ENCODE results near the gene CABP1.
"Not testable (repeated sequence)": the region's sequence is repeated elsewhere in the genome, so short reads cannot be mapped to it uniquely, and the experiment has no call there.

CABP1 gene

DNA sequence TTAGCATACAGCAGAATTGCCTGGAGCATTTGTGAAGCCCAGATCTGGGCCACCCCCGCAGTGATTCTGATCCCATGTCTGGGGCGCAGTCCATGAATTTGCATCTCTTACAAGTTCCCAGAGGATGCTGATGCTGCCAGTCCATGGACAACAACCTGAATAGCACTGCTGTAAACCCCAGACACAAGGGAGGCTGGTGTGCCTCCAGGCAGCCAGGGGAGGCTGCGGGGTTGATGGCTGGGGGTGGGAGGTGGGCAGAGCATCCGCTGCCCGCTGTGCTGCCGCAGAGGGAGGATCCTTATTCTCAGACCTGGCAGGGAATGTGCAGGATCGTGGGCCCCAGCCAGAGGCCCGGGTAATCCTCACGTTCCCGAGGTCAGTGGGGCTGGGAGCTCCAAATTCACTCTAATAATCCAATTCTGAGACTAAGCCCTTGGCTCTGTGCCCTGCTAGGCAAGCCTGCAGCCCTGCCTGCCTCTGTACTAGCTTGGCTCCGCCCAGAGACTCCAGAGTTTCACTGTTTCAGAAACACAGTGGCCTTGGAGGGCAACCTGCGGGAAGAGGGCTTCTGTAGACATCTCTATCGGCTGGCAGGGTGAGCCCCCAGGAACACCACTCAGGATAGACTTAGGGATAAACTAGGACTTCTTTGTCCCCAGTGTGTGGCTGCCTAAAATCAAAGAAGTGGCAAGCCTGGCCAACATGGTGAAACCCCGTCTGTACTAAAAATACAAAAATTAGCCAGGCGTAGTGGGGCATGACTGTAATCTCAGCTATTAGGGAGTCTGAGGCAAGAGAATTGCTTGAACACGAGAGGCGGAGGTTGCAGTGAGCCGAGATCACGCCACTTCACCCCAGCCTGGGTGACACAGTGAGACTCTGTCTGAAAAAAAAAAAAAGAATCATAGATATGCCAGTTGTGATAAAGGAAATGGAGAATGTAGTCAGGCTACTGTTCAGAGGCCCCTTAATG lies 28.7 kb downstream of the CABP1 start:
- DNase-seq = no peak

DNA sequence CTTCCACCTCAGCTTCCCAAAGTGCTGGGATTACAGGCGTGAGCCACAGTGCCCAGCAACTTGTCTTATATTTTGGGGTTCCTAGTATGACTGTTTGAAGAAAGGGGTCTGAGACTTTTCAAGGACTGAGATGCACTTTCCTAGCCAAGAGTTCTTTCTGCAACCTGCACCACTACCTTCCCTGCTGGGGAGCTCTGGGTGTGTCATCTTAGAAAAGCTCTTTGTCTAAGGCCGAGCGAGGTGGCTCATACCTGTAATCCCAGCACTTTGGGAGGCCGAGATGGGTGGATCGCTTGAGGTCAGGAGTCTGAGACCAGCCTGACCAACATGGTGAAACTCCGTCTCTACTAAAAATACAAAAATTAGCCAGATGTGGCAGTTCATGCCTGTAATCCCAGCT lies 29.8 kb downstream of the CABP1 start:
- DNase-seq = not testable (repeated sequence)

DNA sequence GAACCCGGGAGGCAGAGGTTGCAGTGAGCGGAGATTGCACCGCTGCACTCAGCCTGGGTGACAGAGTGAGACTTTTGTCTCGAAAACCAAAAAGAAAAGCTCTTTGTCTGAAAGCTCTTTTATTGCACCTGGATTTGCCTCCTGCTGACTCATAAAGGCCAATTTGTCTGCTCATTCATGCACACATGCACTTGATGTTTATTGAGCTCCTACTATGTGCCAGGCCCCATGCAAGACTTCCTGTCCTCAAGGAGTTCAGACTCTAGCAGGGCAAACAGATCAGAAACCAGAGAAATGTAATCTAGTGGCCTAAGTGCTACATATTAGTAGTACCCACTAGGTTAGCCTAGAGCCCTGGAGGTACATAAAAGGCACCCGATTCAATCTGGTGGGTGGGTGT lies 30.2 kb downstream of the CABP1 start:
- no peak for DNase-seq

DNA sequence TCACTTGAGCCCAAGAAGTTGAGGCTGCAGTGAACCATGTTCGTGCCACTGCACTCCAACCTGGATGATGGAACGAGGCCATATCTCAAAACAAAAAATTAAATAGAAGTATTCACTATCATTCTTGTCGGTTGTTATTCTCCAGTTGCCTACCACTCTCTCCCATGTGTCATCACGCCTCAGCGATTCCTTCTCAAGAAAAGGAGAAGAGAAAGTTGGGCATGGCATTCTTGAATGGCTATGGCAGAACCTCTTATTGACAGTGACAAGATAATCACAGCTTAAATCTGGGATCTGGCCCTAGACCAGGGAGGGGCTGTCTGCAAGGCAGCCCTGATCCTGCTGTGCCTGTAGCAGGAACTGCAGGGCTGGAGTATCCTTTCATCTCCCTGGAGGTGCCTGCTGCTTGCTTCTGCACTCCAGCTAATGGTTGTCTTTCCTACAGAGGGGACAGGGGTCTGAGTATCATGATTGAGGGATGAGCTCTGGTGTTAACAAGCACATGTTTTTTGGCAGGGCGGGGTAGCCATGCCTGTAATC lies 33.7 kb downstream of the CABP1 start:
- DNase-seq = no peak

DNA sequence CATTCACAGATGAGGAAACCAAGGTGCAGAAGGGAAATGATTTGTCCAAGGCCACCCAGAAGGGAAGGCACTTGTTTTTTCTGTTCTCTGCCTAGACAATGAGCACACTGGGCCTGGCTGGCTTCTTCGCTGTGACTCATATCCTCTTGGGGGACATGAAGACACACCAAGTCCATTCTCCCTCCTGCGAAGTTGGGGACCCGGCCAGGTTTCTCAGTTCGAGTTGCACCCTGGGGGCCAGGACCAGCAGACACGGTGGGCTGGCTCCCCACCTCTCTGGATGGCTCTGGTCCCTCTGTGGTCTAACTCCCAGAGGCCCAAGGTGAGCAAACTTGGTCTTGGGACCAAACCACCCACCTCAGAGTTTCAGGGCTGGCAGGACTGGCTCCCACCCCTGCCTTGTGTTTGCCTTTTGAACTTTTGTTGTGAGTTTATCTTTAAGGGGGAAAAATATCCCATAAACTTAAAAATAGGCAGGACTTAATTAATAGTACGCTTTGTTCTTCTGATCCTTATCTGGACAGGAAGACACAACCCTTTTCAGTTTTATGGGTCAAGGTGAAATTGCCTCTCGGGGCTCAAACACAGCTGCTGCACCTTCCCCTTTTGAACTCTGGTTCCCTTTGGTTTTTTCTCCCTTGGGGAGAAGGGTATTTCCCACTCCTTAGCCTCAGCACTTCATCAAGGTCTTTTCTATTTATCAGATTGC lies 37.5 kb downstream of the CABP1 start:
- DNase-seq = no peak

DNA sequence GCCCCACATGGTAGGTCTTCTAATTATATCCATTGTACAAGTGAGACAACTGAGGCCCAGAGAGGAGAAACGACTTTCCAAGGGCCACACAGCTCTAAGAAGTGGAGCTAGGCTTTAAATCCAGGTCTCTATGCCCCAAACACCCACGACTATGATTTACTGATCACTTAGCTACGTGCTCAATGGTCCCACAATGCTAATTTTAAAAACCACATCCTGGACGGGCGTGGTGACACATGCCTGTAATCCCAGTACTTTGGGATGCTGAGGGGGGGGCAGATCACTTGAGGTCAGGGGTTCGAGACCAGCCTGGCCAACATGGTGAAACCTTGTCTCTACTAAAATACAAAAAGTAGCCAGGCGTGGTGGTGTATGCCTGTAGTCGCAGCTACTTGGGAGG lies 38.1 kb downstream of the CABP1 start:
- DNase-seq = no peak

DNA sequence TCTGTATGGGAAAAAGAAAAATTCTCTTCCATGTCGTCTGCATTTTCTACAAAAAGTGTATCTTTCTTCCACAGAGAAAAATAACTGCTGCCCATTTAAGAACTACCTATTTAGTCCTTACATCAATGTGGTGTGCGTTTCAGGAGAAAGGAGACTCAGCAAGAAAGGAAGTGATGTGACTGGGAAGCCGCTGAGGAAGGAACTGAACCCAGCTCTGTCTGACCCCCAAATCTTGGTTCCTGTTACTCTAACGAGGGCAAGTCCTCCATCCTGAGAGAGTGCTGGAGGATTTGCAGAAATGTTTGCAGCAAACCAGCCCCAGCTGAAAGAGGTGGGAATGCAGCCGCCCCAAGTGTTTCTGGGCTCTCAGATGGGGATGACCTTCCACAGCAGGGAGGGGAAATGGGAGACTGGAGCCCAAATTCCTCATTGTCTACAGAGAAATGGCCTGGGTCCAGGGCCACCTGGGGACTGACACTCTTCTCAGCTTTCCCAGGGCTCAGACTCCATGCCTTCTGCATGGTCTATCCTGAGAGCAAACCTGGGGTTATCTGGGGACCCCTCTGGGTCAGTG lies 39.8 kb downstream of the CABP1 start:
- DNase-seq = no peak

DNA sequence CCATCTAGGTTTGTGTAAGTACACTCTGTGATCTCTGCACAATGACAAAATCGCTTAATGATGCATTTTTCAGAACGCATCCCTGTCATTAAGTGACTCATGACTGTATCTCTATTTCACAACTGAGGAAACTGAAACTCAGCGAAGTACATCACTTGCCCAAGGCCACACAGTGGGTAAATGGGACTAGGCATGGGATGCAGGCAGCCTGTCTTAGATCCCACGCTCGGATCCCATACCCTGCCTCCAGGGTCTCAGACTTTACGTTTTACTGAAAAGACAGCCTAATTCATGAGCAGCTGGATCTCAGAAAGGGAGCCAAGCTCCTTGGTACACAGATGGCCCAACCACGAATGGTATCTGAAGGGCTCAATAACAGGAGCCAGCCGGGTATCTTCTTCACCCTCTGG lies 44.1 kb downstream of the CABP1 start:
- no peak for DNase-seq

DNA sequence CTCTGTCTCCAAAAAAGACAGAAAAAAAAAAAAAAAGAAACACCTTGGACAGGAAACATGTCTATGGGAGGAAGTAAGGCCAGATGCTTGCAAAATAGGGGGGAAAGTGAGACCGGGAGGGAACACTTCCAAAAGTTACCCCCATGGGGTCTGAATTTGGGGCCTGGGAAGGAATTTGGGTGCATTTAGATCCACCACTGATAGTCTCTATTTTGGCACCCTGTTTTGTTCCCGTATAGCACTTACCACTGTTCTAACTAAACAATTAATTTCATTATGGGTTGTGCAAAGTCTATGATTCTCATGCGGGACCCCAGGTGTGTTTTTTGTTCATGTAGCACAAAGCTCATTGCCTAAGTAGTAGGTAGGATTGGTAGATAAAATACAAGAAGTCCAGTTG lies 45.1 kb downstream of the CABP1 start:
- no peak for DNase-seq

DNA sequence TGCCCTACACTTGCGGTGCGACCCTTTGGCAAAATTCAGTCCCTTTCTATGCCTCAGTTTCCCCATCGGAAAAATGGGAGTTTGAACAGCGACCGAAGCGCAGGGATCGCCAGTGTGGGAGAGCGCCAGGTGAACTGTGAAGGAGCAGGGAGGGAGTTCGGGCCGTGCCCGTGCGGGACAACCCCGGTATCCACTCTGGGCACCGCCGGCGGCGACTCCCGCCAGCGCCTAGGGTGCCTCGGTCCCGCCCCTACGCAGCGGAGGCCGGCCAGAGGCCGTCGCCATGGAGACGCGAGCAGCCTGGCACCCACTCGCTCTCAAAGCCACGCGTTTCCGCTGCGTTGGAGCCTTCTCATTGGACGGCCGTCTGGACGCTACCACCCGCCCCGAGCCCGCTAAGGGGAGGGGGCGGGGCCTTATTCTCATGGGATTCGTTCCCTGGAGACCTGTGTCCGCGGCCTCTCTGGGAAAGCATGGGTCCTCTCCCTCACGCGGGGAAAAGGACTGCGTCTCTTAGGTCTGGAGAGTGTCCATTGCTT lies 45.8 kb downstream of the CABP1 start:
- peak; percentile 90 for DNase-seq

DNA sequence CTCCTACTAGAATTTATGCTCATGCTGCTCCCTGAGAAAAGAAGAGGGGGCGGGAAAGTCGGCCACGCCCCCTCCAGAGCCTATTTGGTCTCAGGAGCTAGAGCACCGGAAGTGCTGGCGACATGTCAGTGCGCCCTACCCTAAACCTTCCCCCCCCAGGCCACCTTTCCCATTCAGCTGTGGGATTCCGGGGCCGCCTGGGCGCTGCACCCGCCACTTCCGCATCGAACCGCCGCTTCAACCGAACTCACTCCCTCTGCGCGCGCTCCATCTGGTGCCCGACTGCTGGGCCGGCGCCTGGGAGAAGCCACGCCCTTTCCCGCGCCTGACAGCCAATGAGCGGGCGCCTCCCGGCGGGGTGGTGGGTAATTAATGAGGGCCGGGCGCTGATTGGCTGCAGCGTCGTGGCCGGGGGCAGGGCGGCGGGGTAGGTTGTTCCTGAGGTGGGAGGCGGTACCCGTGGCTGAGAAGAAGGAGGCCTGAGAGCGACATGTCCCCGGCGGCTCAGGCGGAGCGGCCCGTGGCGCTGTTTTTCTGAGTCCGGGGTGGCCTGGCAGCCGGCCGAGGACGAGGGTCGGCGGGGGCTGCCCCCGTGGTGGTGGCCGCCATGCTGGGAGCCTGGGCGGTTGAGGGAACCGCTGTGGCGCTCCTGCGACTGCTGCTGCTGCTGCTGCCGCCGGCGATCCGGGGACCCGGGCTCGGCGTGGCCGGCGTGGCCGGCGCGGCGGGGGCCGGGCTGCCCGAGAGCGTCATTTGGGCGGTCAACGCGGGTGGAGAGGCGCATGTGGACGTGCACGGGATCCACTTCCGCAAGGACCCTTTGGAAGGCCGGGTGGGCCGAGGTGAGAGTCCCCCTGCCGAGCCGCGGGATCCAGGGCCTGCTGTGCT lies 46.5 kb downstream of the CABP1 start, which contains the start of gene MLEC:
Gene MLEC (plus strand): TSS at position 460 of the 888 bp plus-strand sequence. CDS start 148 bp downstream, at position 608.
- DNase-seq = peak; percentile 89

DNA sequence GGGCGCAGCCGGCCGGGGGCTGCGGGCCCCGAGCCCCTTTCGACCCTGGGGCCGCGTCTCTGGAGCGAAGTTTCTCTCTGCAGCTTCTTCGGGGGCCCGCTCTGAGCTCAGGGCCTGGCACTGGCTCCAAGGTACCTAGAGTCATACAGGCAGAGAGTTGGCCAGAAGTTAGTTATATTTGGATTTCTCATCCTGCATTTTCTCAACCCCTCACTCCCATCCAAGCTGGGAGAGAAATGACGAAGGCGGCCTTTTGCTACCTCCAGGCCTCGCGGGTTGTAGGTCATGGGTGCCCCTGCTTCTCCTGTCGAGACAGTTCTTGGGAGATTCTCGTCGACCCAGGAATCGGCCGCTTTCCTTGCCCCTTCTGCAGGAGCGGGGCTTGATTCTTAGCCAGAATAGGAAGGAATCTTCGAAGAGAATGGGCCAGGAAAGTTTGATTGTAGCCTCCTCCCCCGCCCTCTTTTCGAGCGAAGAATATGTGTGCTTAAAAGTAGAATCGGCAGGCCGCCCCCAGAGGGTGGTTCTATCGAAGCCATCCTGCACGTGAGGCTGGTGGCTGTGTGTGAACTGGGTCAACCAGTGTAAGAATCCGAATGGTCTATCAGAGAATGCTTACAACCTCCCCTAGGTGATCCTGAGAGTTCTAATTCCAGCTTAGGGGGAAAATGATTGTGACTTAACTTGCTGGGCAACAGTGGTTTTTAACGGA lies 47.3 kb downstream of the CABP1 start:
- no peak for DNase-seq

DNA sequence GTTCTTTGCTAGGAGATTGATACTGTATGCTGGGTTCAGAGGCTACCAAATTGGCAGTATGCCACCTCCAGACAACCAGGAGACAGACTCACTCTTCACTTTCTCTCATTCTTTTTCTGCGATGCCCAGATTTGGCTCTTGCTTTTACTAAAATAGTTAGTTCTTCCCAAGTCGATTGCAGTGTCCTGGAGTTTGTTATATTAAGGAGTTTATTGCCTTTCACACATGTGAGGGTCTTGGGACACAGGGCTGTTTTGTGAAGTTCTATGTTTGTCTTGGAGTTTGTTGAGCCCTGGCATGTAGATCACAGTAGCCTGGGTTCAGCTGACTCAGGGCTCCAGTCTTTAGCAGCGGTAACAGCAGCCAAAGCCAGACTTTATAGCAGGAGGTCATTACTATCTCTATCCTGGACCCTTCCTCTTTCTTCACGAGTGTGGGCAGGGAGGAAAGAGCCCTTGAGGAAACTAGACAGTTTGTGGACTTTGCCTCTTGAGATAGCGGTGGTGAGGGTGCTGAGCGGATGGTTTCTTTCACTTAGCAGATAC lies 48.2 kb downstream of the CABP1 start:
- no peak for DNase-seq

DNA sequence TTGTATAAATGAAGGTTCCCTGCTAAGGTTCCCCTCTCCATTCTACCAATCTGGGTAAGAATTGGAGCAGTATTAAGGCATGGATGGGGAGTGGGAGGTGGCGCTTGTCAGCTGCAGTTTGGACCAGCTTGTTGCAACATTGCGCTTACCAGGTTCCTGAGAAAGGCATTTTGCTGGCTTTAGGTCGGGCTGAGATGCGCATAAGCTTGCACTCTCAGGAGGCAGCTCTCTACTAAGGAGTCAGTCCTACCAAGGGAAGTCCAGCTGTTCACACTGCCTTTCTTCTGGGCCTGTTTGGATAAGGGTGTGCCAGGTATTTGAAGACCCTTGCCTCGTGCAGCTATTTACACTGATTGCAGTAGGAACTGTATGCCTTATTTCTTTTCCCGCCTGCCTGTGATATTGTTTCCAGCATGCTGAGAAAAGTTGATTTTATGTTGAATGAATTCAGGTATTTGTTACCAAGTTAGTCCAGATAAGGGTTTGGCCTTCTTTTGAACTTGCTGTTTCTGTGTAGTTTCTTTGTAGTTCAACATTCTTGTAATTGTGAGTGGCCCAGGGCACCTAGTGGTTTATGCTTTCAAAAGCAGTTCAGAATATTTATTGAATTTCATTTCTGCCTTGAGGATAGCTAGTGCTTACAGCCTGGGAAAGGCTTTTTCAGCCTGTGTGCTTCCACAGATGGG lies 49.1 kb downstream of the CABP1 start:
- DNase-seq = no peak

DNA sequence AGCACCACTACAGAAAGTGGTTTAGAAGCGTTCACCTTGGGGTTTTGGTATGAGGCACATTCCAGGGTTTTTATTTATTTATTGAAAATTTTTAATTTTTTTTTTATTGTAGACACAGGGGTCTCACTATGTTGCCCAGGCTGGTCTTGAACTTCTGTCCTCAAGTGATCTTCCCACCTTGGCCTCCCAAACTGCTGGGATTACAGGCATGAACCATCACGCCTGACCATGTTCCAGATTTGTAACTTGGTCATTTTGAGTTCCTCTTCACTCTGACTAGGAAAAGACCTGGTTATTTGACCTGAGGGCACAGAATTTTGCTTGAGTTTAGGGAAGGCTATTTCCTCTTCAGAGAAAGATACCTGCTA lies 49.6 kb downstream of the CABP1 start:
- DNase-seq = no peak

DNA sequence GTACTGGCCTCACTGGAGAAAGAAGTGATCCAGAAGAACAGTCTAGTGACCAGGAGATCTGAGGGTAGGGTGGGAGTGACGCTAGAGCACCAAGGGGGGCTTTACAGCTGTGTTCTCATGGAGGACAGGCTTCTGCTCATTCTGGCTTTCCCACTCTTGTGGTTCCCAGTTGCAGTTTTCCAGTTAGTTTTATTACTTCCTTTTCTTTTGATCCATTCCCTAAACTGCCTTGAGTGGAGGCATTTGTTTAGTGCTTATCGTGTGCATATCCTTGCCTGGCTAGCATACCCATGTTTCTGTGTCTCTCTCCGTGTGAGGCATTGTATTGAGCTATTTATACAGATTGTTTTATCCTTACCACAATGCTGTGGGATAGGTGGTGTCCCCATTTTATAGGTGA lies 50.6 kb downstream of the CABP1 start:
- DNase-seq = no peak

DNA sequence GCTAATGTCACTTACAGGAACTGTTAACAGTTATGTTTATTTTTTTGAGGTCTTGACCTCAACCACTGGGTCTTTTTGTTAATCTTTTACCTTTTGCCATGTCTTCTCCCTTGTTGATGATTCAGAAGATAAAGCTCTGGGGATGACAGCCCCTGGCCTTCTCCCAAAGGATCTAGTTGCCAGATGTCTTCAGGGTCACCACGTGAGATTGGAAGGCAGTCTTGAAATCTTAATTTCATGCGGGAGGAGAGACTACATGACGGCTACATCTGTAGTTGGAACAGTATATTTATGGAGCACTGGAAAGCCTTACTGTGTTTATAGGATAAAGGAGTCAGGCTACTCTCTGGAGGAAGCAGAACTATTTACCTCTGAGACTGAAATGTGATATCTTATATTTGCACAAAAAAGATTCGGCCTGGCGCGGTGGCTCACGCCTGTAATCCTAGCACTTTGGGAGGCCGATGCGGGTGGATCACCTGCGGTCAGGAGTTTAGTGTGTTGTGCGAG lies 52.2 kb downstream of the CABP1 start:
- no peak for DNase-seq

DNA sequence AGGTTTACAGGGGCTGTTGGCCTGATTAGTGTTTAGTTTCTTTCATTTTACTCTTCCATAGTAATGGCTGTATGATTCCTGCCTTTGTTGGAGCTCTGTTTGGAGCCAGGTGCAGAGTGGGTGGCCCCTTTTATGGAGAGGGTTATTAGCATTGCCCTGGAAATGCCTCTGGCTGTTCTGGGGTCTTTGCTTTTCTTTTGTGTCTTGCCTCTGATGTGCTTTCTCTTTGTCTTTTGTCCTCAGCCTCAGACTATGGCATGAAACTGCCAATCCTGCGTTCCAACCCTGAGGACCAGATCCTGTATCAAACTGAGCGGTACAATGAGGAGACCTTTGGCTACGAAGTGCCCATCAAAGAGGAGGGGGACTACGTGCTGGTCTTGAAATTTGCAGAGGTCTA lies 53.4 kb downstream of the CABP1 start:
- DNase-seq = no peak

DNA sequence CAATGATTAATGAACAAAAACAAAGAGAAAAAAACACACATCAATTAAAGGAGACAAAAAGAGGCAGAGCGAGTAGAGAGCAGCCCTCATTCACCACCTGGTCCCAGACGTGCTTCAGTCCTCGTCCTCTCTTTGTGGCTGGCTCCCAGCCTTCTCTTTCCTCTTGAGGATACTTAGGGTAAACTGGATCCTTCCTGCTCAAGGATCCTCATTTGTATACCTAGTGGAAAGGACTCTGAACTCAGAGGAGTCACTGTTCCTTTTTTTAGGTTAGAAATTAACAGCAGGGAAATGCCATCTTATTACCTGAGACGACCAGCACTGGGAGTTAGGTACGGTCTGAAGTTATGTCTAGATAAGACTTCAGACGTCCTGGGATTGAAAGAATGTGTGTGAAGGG lies 56.2 kb downstream of the CABP1 start:
- DNase-seq = no peak

DNA sequence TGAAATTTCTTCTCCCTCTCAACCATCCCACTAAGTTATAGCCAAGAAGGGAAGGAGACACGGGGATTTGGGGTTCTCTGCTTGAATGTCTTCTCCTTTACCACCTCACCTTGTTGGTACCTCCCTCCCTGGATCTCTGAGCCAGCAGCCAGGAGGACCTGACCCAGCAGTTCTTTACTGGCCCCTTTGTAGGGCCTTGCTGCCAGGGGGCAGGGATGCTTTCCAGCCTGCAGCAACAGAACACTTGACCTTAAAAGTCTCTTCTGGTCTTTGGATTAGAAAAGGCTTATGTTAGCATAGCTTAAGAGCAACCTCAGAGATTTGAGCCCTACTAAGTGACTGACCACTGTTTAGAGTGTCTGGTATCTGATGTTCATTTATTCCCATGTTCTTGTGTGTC lies 56.9 kb downstream of the CABP1 start:
- no peak for DNase-seq
